ENCODE measurements around the gene STK38. TPM values are rescaled to one million over a fixed set of nuclear protein-coding genes. Genes with fewer than 3 reads are reported as not detected.

STK38 gene
- total RNA-seq, 4 donors from 2014 or later: 27.3 to 52.9 (median 44.5) TPM

DNA sequence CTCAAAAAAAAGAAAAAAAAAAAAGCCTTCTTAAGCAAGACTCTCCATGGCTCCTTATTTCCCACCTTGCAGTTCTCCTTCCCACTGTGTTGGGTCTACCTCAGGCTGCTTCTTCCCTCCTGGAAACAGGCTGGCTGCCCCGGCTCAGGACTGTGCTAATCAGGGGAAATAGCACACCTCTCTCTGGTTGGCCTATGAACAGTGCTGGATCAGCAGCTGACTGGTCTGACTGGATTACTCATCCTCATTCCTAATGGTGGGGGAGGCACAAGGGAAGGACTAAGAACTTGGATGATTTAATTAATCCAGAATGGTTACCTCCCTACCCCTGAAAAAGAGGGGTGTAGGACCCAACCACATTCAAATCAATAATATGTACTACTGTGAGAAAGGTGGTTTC, 43.0 kb upstream of the STK38 start:
- TF ChIP-seq, protein P1, sequence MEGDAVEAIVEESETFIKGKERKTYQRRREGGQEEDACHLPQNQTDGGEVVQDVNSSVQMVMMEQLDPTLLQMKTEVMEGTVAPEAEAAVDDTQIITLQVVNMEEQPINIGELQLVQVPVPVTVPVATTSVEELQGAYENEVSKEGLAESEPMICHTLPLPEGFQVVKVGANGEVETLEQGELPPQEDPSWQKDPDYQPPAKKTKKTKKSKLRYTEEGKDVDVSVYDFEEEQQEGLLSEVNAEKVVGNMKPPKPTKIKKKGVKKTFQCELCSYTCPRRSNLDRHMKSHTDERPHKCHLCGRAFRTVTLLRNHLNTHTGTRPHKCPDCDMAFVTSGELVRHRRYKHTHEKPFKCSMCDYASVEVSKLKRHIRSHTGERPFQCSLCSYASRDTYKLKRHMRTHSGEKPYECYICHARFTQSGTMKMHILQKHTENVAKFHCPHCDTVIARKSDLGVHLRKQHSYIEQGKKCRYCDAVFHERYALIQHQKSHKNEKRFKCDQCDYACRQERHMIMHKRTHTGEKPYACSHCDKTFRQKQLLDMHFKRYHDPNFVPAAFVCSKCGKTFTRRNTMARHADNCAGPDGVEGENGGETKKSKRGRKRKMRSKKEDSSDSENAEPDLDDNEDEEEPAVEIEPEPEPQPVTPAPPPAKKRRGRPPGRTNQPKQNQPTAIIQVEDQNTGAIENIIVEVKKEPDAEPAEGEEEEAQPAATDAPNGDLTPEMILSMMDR (IDR thresholded peaks at IDR 0.05; ENCODE audit: low read depth): no peak

DNA sequence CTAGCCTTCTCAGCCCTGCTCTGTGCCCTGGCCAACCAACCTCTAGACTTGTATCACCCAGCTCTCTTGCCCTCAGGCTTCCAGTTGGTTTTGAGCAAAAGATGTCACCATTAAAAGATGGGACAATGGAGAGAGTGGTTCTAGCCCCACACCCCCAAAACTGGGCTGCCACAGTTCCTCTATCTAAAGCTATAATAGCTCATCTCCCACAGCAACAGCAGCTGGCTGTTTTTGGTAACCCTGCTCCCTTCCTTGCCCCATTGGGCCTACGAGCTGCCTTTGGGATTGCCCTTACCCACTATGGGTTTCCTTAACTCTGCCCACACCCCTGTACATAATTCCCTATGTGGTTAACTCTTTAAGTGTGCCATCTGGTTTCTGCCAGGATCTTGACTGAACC, 39.3 kb upstream of the STK38 start:
- TF ChIP-seq, protein P1 (IDR thresholded peaks at IDR 0.05; ENCODE audit: low read depth): no peak

DNA sequence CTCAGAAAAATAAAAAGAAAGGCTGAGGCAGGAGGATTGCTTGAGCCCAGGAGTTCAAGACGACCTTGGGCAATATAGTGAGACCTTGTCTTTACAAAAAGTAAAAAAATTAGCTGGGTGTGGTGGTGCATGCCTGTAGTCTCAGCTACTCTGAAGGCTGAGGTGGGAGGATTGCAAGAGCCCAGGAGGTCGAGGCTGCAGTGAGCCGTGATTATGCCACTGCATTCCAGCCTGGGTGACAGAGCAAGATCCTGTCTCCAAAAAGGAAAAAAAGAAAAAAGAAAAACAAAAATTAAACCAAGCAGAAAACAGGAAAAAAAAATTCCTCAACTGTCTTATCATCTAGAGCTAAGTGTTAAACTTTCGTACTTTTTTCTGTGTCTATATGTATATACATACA, 34.4 kb upstream of the STK38 start:
- TF ChIP-seq, protein P1 (IDR thresholded peaks at IDR 0.05; ENCODE audit: low read depth): no peak

DNA sequence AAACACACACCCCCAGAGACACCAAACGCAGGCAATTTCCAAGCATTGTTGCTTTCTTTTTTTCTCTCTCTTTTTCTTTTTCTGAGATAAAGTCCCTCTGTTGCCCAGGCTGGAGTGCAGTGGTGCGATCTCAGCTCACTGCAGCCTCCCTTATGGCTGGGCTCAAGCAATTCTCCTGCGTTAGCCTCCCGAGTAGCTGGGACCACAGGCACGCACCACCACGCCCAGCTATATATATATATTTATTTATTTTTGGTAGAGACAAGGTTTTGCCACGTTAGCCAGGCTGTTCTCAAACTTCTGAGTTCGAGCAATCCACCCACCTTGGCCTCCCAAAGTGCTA, 32.9 kb upstream of the STK38 start:
- TF ChIP-seq, protein P1 (IDR thresholded peaks at IDR 0.05; ENCODE audit: low read depth): no peak

DNA sequence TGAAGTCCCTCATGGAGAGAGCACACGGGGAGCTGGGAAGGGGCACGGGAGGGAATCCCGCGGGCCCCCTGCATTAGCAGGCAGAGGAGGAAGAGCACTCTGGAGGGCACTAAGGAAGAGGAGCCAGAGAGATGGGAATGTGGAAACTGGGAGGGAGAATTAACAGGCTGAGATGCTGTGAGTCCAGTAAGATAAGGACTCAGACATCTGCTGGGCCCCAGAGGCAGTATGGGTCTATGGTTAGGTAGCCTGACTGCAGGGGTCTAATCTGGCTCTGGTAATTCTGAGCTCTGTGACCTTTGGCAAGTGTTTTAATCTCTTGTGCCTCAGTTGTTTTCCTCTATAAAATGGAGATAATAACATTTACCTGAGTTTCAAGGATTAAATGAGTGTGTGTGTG, 31.2 kb upstream of the STK38 start:
- TF ChIP-seq, protein P1 (IDR thresholded peaks at IDR 0.05; ENCODE audit: low read depth): no peak

DNA sequence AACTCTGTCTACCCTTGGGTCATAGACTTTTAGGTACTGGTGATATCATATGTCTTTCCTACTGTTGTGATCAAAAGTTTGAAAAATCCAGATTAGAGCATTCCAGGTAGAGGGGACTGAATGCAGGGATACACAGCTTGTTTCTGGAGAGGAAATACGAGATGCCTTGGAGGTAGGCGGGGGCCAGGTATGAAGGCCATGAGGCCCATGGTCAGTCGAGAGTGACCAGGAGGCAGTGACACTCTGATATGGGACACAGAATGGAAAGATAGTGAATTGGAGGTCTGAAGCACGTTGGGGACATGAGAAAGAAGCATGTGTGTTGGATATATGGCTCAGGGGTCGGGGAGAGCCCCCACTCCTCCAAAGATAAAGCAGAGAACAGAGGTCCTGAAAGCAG, 30.8 kb upstream of the STK38 start:
- TF ChIP-seq, protein P1 (IDR thresholded peaks at IDR 0.05; ENCODE audit: low read depth): no peak

DNA sequence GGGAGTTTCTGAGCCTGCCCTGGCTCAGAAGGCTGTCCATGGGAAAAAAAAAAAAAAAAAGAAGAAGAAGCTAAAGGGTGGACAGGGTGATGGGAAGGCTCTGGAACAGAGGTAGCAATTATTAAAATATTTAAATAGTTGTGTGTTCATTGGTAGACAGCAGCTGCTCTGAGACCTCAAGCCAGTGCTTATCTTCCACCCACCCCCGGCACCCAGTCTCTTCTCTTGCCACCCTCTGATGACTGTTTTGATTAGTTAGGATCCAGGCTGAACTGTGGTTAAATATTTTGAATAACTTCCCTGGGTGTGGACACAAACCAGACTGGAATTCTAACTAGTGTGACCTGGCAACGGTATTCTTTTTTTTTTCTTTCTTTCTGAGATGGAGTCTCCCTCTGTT, 30.0 kb upstream of the STK38 start:
- TF ChIP-seq, protein P1 (IDR thresholded peaks at IDR 0.05; ENCODE audit: low read depth): no peak

DNA sequence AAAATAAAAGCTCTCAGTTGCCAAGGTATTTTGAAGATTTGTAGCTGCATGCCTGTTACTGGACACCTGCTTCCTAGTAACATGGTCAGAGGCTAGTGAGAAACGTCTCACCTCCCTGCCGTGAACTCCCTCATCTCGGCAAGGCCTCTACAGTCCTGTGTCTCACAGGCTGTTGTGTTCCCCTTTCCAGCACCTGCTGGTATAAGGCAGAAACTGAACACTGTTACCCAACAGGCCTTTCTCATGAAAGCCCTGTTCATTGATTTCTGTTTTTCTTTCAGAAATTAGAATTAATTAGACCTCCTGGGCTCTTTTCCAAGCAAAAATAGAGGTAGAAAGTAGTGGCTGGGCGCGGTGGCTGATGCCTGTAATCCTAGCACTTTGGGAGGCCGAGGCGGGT, 29.3 kb upstream of the STK38 start:
- TF ChIP-seq, protein P1 (IDR thresholded peaks at IDR 0.05; ENCODE audit: low read depth): no peak

Measured in subcutaneous adipose tissue (tissue), 4 donors.